ENCODE data around the gene PDCD4.

The PDCD4 gene

GRCh38 chr10:110861476-110861875 lies 10.3 kb upstream of the PDCD4 start:
- no peaks in the 10 kb centered on the region for H4K20me1 ChIP-seq (ENCODE audit: control insufficient read depth, insufficient read depth, low read depth, low read length)
- peaks cover 93% of the 10 kb centered on the region for H3K4me1 ChIP-seq (ENCODE audit: control insufficient read depth, low read length)
- no peaks in the 10 kb centered on the region for H3K9me2 ChIP-seq (replicated peaks; ENCODE audit: control insufficient read depth, low read length)
- peak overlapping the region; percentile 93 for H3K27ac ChIP-seq (ENCODE audit: low read depth, low read length)
- H3K4me2 ChIP-seq (ENCODE audit: low read length) = peak overlapping the region; percentile 82
- no peak for TF ChIP-seq CTCF (IDR thresholded peaks at IDR 0.05; ENCODE audit: low read depth, low read length, poor library complexity, severe bottlenecking)
- TF ChIP-seq EZH2phosphoT487 (IDR thresholded peaks at IDR 0.05; ENCODE audit: borderline replicate concordance, low read length) = no peak
- H3K9me3 ChIP-seq (ENCODE audit: control insufficient read depth, insufficient read depth, low read length) = no peaks in the 10 kb centered on the region
- H3K36me3 ChIP-seq (ENCODE audit: control insufficient read depth, low read length) = no peaks in the 10 kb centered on the region; the same call in 1 of the 2 replicates
- H3K27me3 ChIP-seq (ENCODE audit: control insufficient read depth, low read length) = no peaks in the 10 kb centered on the region
- peaks cover 40% of the 10 kb centered on the region for H3F3A ChIP-seq (ENCODE audit: control insufficient read depth, insufficient read depth)
- no peaks in the 10 kb centered on the region for H3K79me2 ChIP-seq (ENCODE audit: control insufficient read depth, low read length)
- peak overlapping the region; percentile 61 for H3K4me3 ChIP-seq (ENCODE audit: low read length)

GRCh38 chr10:110861930-110862649 lies 9.6 kb upstream of the PDCD4 start:
- Histone ChIP-seq H3K4me1 (ENCODE audit: control insufficient read depth, low read length) (peaks cover 99% of the 10 kb centered on the region), H3K4me2 (ENCODE audit: low read length) (no peak overlapping the region), H3K27ac (ENCODE audit: low read depth, low read length) (no peak overlapping the region), H3F3A (ENCODE audit: control insufficient read depth, insufficient read depth) (peaks cover 45% of the 10 kb centered on the region), H3K79me2 (ENCODE audit: control insufficient read depth, low read length) (no peaks in the 10 kb centered on the region), H3K9me2 (replicated peaks; ENCODE audit: control insufficient read depth, low read length) (no peaks in the 10 kb centered on the region), H3K9me3 (ENCODE audit: control insufficient read depth, insufficient read depth, low read length) (no peaks in the 10 kb centered on the region), H3K36me3 (ENCODE audit: control insufficient read depth, low read length) (no peaks in the 10 kb centered on the region; the same call in 1 of the 2 replicates), H4K20me1 (ENCODE audit: control insufficient read depth, insufficient read depth, low read depth, low read length) (no peaks in the 10 kb centered on the region), H3K4me3 (ENCODE audit: low read length) (no peak overlapping the region), H3K27me3 (ENCODE audit: control insufficient read depth, low read length) (no peaks in the 10 kb centered on the region)
- no peak for TF ChIP-seq CTCF (IDR thresholded peaks at IDR 0.05; ENCODE audit: low read depth, low read length, poor library complexity, severe bottlenecking)
- no peak for TF ChIP-seq EZH2phosphoT487 (IDR thresholded peaks at IDR 0.05; ENCODE audit: borderline replicate concordance, low read length)

GRCh38 chr10:110862961-110863360 lies 8.8 kb upstream of the PDCD4 start:
- H3F3A ChIP-seq (ENCODE audit: control insufficient read depth, insufficient read depth) = peaks cover 40% of the 10 kb centered on the region
- peak overlapping the region; percentile 74 for H3K4me2 ChIP-seq (ENCODE audit: low read length)
- no peaks in the 10 kb centered on the region; the same call in 1 of the 2 replicates for H3K36me3 ChIP-seq (ENCODE audit: control insufficient read depth, low read length)
- no peaks in the 10 kb centered on the region for H3K79me2 ChIP-seq (ENCODE audit: control insufficient read depth, low read length)
- peaks cover 99% of the 10 kb centered on the region for H3K4me1 ChIP-seq (ENCODE audit: control insufficient read depth, low read length)
- H3K27me3 ChIP-seq (ENCODE audit: control insufficient read depth, low read length) = no peaks in the 10 kb centered on the region
- no peak overlapping the region for H3K27ac ChIP-seq (ENCODE audit: low read depth, low read length)
- H3K9me2 ChIP-seq (replicated peaks; ENCODE audit: control insufficient read depth, low read length) = no peaks in the 10 kb centered on the region
- no peak for TF ChIP-seq CTCF (IDR thresholded peaks at IDR 0.05; ENCODE audit: low read depth, low read length, poor library complexity, severe bottlenecking)
- no peak for TF ChIP-seq EZH2phosphoT487 (IDR thresholded peaks at IDR 0.05; ENCODE audit: borderline replicate concordance, low read length)
- no peak overlapping the region for H3K4me3 ChIP-seq (ENCODE audit: low read length)
- H3K9me3 ChIP-seq (ENCODE audit: control insufficient read depth, insufficient read depth, low read length) = no peaks in the 10 kb centered on the region
- no peaks in the 10 kb centered on the region for H4K20me1 ChIP-seq (ENCODE audit: control insufficient read depth, insufficient read depth, low read depth, low read length)

Measured in DOHH2 (cell line).